ENCODE results near the gene CLEC18A.

DNA sequence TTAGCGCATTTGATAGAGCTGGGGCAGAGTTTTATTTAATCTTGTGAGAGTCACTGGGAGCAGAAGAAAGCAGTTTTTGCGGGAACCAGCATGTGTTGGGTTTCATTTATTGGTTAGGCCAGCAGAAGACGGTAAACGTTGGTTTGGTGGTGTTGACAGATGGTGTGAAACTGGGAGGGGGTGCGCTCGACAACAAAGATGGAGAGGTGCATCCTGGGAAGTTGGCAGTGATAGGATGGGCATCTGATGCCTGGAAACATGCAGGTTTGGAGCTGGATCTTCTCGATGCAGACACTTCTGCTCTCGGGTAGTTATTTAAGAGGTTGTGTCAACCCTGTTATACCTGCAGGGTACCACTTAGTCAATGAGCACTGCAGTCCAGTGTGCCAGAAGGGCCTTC lies 24.9 kb upstream of the CLEC18A start:
- TF ChIP-seq, protein P1, sequence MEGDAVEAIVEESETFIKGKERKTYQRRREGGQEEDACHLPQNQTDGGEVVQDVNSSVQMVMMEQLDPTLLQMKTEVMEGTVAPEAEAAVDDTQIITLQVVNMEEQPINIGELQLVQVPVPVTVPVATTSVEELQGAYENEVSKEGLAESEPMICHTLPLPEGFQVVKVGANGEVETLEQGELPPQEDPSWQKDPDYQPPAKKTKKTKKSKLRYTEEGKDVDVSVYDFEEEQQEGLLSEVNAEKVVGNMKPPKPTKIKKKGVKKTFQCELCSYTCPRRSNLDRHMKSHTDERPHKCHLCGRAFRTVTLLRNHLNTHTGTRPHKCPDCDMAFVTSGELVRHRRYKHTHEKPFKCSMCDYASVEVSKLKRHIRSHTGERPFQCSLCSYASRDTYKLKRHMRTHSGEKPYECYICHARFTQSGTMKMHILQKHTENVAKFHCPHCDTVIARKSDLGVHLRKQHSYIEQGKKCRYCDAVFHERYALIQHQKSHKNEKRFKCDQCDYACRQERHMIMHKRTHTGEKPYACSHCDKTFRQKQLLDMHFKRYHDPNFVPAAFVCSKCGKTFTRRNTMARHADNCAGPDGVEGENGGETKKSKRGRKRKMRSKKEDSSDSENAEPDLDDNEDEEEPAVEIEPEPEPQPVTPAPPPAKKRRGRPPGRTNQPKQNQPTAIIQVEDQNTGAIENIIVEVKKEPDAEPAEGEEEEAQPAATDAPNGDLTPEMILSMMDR (conservative IDR thresholded peaks at IDR 0.05 in 1 of 2, IDR thresholded peaks at IDR 0.05 in 1 of 2; ENCODE audit: low read depth in 1 of 2, low read length in 2 of 2) = no peak
- no peak for TF ChIP-seq EZH2 (IDR thresholded peaks at IDR 0.05; ENCODE audit: low read length, missing control alignments)
